HG03064 (cell line): ENCODE data around the gene AKAP6.

Experiments
- ATAC-seq: cut with Tn5 transposase; IDR thresholded peaks from one replicate; pipeline ENCODE4 v1.9.1; 2021; ENCODE audit warnings: low read depth; ENCODE audit not compliant: unreplicated experiment

Gene AKAP6

GRCh38 chr14:32722631-32723183, 393.6 kb downstream of the AKAP6 start:
- ATAC-seq, result no peak

GRCh38 chr14:32724867-32725471, 395.9 kb downstream of the AKAP6 start:
- no peak for ATAC-seq

- no peak for ATAC-seq
These were observed 397.4 kb downstream of the AKAP6 start for GRCh38 chr14:32726516-32726915.

- ATAC-seq, result no peak
These were observed 398.7 kb downstream of the AKAP6 start for GRCh38 chr14:32727832-32728231.

- no peak for ATAC-seq
These were observed 399.4 kb downstream of the AKAP6 start for GRCh38 chr14:32728526-32728925.

- no peak for ATAC-seq
These were observed 399.9 kb downstream of the AKAP6 start for GRCh38 chr14:32728976-32729375.

GRCh38 chr14:32731249-32731648, 402.2 kb downstream of the AKAP6 start:
- ATAC-seq, result no peak

GRCh38 chr14:32733015-32733414, 403.9 kb downstream of the AKAP6 start:
- no peak for ATAC-seq

- ATAC-seq, result no peak
These were observed 405.2 kb downstream of the AKAP6 start for GRCh38 chr14:32734261-32734660.

GRCh38 chr14:32737621-32738020, 408.5 kb downstream of the AKAP6 start:
- no peak for ATAC-seq

- no peak for ATAC-seq
These were observed 409.2 kb downstream of the AKAP6 start for GRCh38 chr14:32738206-32738871.

GRCh38 chr14:32744811-32745445, 415.8 kb downstream of the AKAP6 start:
- ATAC-seq, result no peak

- ATAC-seq, result no peak
These were observed 425.1 kb downstream of the AKAP6 start for GRCh38 chr14:32754209-32754608.

- ATAC-seq, result no peak
These were observed 427.1 kb downstream of the AKAP6 start for GRCh38 chr14:32756173-32756572.

- ATAC-seq, result no peak
These were observed 427.7 kb downstream of the AKAP6 start for GRCh38 chr14:32756775-32757174.

- no peak for ATAC-seq
These were observed 428.5 kb downstream of the AKAP6 start for GRCh38 chr14:32757568-32757967.

- ATAC-seq, result no peak
These were observed 432.4 kb downstream of the AKAP6 start for GRCh38 chr14:32761381-32761968.

- ATAC-seq, result no peak
These were observed 433.8 kb downstream of the AKAP6 start for GRCh38 chr14:32762886-32763285.

GRCh38 chr14:32763673-32764072, 434.6 kb downstream of the AKAP6 start:
- no peak for ATAC-seq

GRCh38 chr14:32764131-32764530, 435.0 kb downstream of the AKAP6 start:
- no peak for ATAC-seq

- ATAC-seq, result no peak
These were observed 441.3 kb downstream of the AKAP6 start for GRCh38 chr14:32770422-32770821.
